DMS153 treated with DMSO at 0.1 percent for 48 hours (cell line): ENCODE data around the gene S1PR4.
"Not testable (repeated sequence)": the region's sequence is repeated elsewhere in the genome, so short reads cannot be mapped to it uniquely, and the experiment has no call there.

Experiments
- DNase-seq: peaks from one replicate; lab custom pipeline; 2025; ENCODE audit not compliant: unreplicated experiment; lab: John Stamatoyannopoulos, UW

S1PR4 gene

GRCh38 chr19:3211191-3211590 is 32.6 kb downstream of the S1PR4 start:
- DNase-seq = no peak

GRCh38 chr19:3213159-3213558 is 34.6 kb downstream of the S1PR4 start:
- DNase-seq = no peak

DNA sequence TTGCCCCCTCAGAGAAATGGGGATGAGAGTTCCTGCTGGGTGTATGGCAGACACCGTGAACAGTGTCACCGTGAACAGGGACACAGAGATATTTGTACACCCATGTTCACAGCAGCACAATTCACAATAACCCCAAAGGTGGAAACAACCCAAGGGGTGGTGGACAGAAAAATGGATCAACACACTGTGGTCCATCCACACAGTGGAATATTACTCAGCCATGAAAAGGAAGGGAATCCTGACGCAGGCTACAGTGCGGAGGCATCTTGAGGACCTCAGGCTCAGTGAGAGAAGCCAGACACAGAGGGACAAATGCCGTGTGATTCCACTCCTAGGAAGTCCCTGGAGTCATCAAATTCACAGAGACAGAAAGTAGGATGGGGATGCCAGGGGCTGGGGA is 38.3 kb downstream of the S1PR4 start:
- DNase-seq = no peak

GRCh38 chr19:3220576-3220975 is 42.0 kb downstream of the S1PR4 start:
- DNase-seq = no peak

DNA sequence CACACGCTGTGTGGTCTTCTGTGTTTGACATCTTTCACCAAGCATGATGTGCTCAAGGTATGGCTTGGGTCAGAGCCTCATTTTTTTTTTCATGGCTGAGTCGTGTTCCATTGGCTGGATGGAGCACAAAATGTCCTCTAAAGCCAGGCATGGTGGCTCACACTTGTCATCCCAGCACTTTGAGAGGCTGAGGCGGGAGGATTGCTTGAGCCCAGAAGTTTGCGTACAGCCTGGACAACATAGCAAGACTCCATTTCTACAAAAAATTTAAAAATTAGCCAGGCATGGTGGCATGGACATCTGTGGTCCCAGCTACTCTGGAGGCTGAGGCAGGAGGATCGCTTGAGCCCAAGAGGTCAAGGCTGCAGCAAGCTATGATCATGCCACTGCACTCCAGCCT is 43.0 kb downstream of the S1PR4 start:
- not testable (repeated sequence) for DNase-seq

GRCh38 chr19:3222709-3223108 is 44.1 kb downstream of the S1PR4 start:
- no peak for DNase-seq

DNA sequence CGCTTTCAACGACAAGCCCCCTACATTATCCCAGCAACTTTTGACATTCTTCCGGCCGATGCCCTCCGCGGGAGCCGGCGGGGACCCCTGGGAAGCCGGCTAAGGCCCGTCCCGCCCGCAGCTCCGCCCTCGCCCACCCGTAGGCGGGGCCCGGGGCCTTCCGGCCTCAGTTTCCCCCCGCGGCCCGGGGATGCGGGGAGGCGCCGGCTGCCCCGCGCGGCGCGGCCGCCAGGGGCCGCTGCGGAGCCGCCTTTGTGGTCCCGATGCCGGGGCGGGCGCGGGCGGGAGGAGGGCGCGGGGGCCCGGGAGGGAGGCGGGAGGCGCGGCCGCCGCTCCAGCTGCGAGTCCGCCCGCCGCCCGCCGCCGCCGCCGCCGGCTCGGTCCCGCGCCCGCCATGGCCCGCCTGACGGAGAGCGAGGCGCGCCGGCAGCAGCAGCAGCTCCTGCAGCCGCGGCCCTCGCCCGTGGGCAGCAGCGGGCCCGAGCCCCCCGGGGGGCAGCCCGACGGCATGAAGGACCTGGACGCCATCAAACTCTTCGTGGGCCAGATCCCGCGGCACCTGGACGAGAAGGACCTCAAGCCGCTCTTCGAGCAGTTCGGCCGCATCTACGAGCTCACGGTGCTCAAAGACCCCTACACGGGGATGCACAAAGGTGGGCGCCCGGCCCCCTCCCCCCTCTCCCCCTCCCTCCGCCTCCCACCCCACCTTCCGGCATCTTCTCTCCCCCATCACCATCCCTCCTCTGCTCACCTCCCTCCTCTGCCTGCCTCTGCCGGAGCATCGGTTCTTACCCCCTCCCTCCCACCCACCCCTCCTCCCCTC is 46.0 kb downstream of the S1PR4 start, which contains the start of gene CELF5:
Gene CELF5 (plus strand): TSS at position 316 of the 823 bp plus-strand sequence. CDS start 79 bp downstream, at position 395.
- peak; percentile 4 for DNase-seq

DNA sequence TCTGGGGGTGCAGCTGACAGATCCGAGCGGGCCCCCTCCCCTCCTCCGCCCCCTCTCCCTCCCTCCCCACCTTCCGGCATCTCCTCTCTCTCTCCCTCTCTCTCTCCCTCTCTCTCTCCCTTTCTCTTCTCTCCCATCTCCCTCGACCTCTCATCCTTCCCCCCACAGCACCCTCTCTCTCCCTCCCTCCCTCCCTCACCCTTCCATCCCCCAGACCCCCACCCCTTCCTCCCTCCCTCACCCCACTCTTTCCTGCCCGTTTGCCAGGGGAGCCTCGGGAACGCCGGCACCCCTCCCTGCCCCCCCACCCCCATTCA is 46.6 kb downstream of the S1PR4 start:
- no peak for DNase-seq

DNA sequence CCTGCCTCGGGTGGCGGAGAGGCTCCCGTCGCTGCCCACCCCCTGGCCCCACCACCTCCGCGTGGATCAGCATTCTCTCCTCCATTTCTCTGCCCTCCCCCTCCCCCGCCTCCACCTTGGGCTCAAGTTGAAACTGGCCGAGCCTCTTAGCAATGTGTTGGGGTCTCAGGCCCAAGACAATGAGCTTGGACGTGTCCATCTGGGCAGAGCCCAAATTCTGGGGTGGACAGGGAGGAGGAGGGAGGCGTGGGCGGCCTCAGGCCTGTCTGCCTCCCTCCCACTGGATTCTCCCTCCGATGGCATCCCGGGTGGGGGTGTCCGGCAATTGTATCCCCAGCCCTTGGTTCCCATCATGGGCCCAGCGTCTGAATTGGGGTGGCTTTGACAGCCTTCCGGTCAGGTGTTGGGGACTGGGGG is 47.1 kb downstream of the S1PR4 start:
- DNase-seq = no peak

DNA sequence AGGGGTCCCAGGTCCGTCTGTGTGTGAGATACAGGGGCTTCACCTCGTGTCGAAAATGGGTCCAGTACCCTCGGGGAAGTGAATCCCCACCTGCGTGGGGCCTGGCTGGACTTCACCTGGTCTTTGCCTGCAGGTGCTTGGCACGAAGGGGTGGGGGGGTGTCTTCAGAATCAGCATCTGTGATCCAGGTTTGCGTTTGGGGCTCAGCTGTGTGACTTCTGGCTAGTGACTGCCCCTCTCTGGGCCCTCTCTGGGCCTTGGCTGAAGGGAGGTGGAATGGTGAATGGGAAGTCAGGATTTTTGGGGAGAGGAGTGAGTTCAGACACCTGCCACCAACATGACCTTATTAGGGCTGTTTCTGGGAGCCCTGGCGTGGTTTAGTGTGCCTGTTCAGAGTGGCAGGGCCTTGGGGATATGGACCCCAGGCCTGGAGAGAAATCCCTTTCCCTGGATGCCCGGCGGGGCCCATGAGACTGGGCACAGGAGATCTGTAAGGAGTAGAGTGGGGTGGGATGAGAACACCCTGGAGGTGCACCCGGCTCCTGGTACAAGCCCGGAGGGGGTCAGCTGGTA is 48.6 kb downstream of the S1PR4 start:
- no peak for DNase-seq

DNA sequence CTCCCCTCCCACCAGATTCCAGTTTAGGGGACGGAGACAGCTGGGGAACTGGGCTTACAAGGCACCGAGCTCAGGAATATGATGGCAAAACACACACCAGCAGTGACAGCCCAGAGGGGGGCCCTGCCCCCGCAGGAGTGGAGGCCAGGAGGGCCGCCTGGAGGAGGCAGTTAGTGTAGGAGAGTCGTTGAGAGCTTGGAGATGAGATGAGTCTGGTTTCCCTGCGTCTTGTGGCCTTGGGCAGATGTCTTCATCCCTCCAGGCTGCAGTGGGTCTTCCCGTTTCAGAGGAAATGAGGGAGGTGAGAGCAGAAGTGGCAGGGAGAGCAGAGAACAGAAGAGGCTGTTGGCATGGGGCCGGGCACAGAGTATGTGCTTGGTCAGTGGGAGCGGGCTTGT is 50.8 kb downstream of the S1PR4 start:
- DNase-seq = no peak
